Tibial artery (tissue), 4 donors: Measurements from ENCODE around the gene HIPK2.

Experiments used
- DNase-seq, 2 donors: peaks; one replicate each; pipeline ENCODE4 v3.0.0-alpha.2; 2019
- H3K27ac ChIP-seq, 2 donors: fragments of 200-600 bp; sonication (generic) in 1 of 2; 1 replicate in 1 of 2; 2 replicates in 1 of 2; pipeline ENCODE4 v1.5.1; 2018 to 2019; ENCODE audit warnings: mild to moderate bottlenecking in 1 of 2
- H3K27me3 ChIP-seq, 2 donors: fragments of 200-600 bp; sonication (generic) in 1 of 2; one replicate each; pipeline versions ENCODE4 v1.5.1 to v1.6.0; 2016 to 2019
- H3K36me3 ChIP-seq, 3 donors: fragments of 200-600 bp; sonication (generic) in 2 of 3; one replicate each; pipeline ENCODE4 v1.5.1; 2016 to 2019; ENCODE audit warnings: mild to moderate bottlenecking in 2 of 3
- H3K4me1 ChIP-seq, 4 donors: fragments of 200-600 bp; sonication (generic) in 2 of 4; 1 replicate in 3 of 4; 2 replicates in 1 of 4; pipeline ENCODE4 v1.5.1; 2016 to 2019
- H3K4me3 ChIP-seq, 2 donors: fragments of 200-600 bp; sonication (generic) in 1 of 2; 1 replicate in 1 of 2; 2 replicates in 1 of 2; pipeline ENCODE4 v1.5.1; 2018 to 2019; ENCODE audit warnings: mild to moderate bottlenecking in 2 of 2
- H3K9me3 ChIP-seq, 3 donors: fragments of 200-600 bp; sonication (generic) in 1 of 3; one replicate each; pipeline ENCODE4 v1.5.1; 2016 to 2019
- CTCF ChIP-seq, 2 experiments: fragments of 200-600 bp in 1 of 2; fragments of 450-650 bp in 1 of 2; IDR thresholded peaks; one replicate each; pipeline ENCODE4 v1.5.1; 2017 to 2019; ENCODE audit warnings: antibody characterized with exemption in 2 of 2, mild to moderate bottlenecking in 1 of 2, moderate library complexity in 1 of 2
- intact Hi-C: fragments of 100-400 bp; cut with DNase I; formaldehyde crosslinking; loops from one replicate; pipeline ENCODE4 v1.15.0; 2023; ENCODE audit warnings: low total_unique reads

Gene HIPK2

GRCh38 chr7:139775829-139776266 is 1.9 kb downstream of the HIPK2 start:
- DNase-seq, result peak; percentile 82 to 85
- Histone ChIP-seq H3K27ac (peak overlapping the region; percentile 96 to 99), H3K27me3 (no peaks in the 10 kb centered on the region), H3K36me3 (no peaks in the 10 kb centered on the region), H3K4me3 (peak overlapping the region; percentile 68 to 83), H3K4me1 (peaks cover 0 to 61% (median 27%) of the 10 kb centered on the region in 4 donors), H3K9me3 (no peaks in the 10 kb centered on the region)
- TF ChIP-seq CTCF (IDR thresholded peaks at IDR 0.05), result peak; percentile 64 to 65
- intact Hi-C loops, result loop anchor here (10.0 kb wide), 1 partner anchor 91 kb away; no protein-coding TSS in a partner anchor

DNA sequence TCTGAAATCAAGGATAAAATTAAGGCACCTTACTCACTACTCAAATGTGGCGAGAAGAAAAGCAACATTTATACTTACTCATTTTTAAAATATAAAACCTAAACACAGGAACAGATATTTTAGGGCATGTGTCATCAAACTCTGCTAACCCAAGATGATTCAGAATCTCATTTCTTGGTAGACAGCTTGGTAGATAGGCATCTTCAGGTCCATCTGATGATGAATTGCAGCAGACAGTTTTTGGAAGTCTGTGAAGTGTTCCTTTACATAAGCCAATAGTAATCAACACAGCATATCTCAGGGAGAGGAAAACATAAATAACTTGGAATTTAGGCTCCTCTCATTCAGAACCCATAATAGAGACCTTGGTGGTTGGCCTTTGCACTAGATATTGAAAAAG is 3.4 kb downstream of the HIPK2 start:
- H3K36me3 ChIP-seq, result peaks cover 0 to 12% (median 0%) of the 10 kb centered on the region in 3 donors
- peaks cover 0 to 66% (median 27%) of the 10 kb centered on the region in 4 donors for H3K4me1 ChIP-seq
- peak overlapping the region in 1 of 2 donors; percentile 68 for H3K4me3 ChIP-seq
- no peak for TF ChIP-seq CTCF (IDR thresholded peaks at IDR 0.05)
- no peaks in the 10 kb centered on the region for H3K27me3 ChIP-seq
- intact Hi-C loops, result loop anchor here (10.0 kb wide), 1 partner anchor 90 kb away; no protein-coding TSS in a partner anchor
- no peak for DNase-seq
- peak overlapping the region; percentile 96 to 99 for H3K27ac ChIP-seq
- no peaks in the 10 kb centered on the region for H3K9me3 ChIP-seq

GRCh38 chr7:139773371-139773770 is 4.4 kb downstream of the HIPK2 start:
- Histone ChIP-seq H3K36me3 (peaks cover 0 to 16% (median 0%) of the 10 kb centered on the region in 3 donors), H3K4me1 (peaks cover 0 to 66% (median 23%) of the 10 kb centered on the region in 4 donors), H3K27ac (peak overlapping the region in 1 of 2 donors; percentile 96), H3K9me3 (no peaks in the 10 kb centered on the region), H3K27me3 (no peaks in the 10 kb centered on the region), H3K4me3 (no peak overlapping the region)
- no peak for DNase-seq
- TF ChIP-seq CTCF (IDR thresholded peaks at IDR 0.05), result no peak
- intact Hi-C loops, result loop anchor here (10.0 kb wide), 1 partner anchor 89 kb away; no protein-coding TSS in a partner anchor

DNA sequence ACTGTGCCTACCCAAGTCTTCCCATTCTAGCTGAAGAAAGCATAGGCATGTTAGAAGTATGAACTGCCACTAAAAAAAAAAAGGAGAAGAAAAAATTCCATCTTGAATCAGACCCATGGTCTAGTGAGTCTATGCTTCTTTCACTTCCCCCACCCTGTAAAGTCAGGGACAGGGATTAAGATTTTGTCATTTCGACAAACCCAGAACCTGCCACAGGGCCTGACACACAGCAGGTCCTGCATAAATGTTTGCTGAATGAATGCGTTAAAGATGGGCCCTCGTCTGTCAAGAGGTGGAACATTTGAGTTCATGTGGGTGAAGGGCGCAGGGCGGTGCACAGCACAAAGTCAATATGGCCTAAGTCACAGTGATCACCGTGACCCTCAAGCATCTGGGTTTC is 4.9 kb downstream of the HIPK2 start:
- peaks cover 0 to 71% (median 25%) of the 10 kb centered on the region in 4 donors for H3K4me1 ChIP-seq
- intact Hi-C loops, result loop anchor here (10.0 kb wide), 1 partner anchor 88 kb away; no protein-coding TSS in a partner anchor

DNA sequence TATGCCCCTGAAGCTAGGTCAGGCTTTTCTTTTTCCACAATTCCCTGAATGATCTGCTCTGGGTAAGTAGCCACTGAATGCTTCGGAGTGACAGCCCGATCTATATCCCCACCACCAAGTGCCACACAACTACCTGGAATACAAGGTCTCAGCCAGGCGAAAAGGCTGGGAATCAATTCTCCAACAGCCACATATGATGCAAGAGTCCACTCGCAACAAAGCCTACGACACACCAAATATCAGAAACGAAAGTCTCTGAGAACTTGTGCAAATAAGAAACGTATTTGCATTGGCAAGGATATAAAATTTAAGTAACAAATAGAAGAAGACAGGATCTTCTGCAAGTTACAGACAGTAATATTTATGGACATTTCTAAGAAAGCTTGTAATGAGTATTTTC is 5.7 kb downstream of the HIPK2 start:
- H3K36me3 ChIP-seq, result peaks cover 0 to 16% (median 0%) of the 10 kb centered on the region in 3 donors
- H3K9me3 ChIP-seq, result no peaks in the 10 kb centered on the region
- H3K27ac ChIP-seq, result no peak overlapping the region
- peaks cover 0 to 79% (median 31%) of the 10 kb centered on the region in 4 donors for H3K4me1 ChIP-seq
- TF ChIP-seq CTCF (IDR thresholded peaks at IDR 0.05), result no peak
- DNase-seq, result no peak
- no peaks in the 10 kb centered on the region for H3K27me3 ChIP-seq
- H3K4me3 ChIP-seq, result no peak overlapping the region
- intact Hi-C loops, result loop anchor here (10.0 kb wide), 1 partner anchor 87 kb away; no protein-coding TSS in a partner anchor

More for the DNA sequence above, 4.9 kb downstream of the HIPK2 start:
- Histone ChIP-seq H3K27me3 (no peaks in the 10 kb centered on the region), H3K4me3 (no peak overlapping the region), H3K36me3 (peaks cover 0 to 16% (median 0%) of the 10 kb centered on the region in 3 donors), H3K27ac (no peak overlapping the region), H3K9me3 (no peaks in the 10 kb centered on the region)
- no peak for DNase-seq
- no peak for TF ChIP-seq CTCF (IDR thresholded peaks at IDR 0.05)
